Keratinocyte (primary cell): ENCODE data around the gene PRRC1. TPM values are rescaled to one million over a fixed set of nuclear protein-coding genes. Genes with fewer than 3 reads are reported as not detected.

ENCODE experiments used
- DNase-seq: peaks from one replicate; pipeline ENCODE4 v3.0.0-alpha.2; 2011; ENCODE audit warnings: low read depth, missing footprints, low spot score
- FAIRE-seq: peaks from 2 replicates; lab custom pipeline; 2011; peaks lifted over from hg19 to GRCh38; lab: Jason Lieb, UNC
- H2AFZ ChIP-seq: 2 replicates; pipeline ENCODE4 v1.6.0; 2012; ENCODE audit warnings: low read length, control low read depth, inconsistent platforms; ENCODE audit not compliant: control insufficient read depth
- H3K27ac ChIP-seq: 2 replicates; pipeline ENCODE4 v1.5.1; 2011; ENCODE audit warnings: low read length; ENCODE audit not compliant: control insufficient read depth, insufficient read depth
- H3K27me3 ChIP-seq: 3 replicates; pipeline ENCODE4 v1.6.0; 2011; ENCODE audit warnings: low read length; ENCODE audit not compliant: control insufficient read depth, insufficient read depth; ENCODE audit errors: extremely low read depth
- H3K36me3 ChIP-seq, 2 experiments: 2 replicates in 1 of 2; 3 replicates in 1 of 2; pipeline ENCODE4 v1.5.1; 2011; ENCODE audit warnings: low read length in 2 of 2, mild to moderate bottlenecking in 1 of 2; ENCODE audit not compliant: control insufficient read depth in 2 of 2, insufficient read depth in 2 of 2; ENCODE audit errors: extremely low read depth in 1 of 2
- H3K4me1 ChIP-seq: 3 replicates; pipeline ENCODE4 v1.5.1; 2011; ENCODE audit warnings: low read length; ENCODE audit not compliant: control insufficient read depth, insufficient read depth; ENCODE audit errors: extremely low read depth
- H3K4me2 ChIP-seq: 3 replicates; pipeline ENCODE4 v1.6.0; 2011; ENCODE audit warnings: low read depth, low read length; ENCODE audit not compliant: control insufficient read depth, insufficient read depth; ENCODE audit errors: extremely low read depth
- H3K4me3 ChIP-seq, 3 experiments: fragments of 200-600 bp in 1 of 3; sonication (generic) in 1 of 3; 2 replicates in 2 of 3; 3 replicates in 1 of 3; pipeline ENCODE4 v1.5.1; 2011 to 2016; ENCODE audit warnings: low read length in 3 of 3, mild to moderate bottlenecking in 3 of 3, control low read depth in 2 of 3, inconsistent platforms in 1 of 3, low read depth in 1 of 3, mixed read lengths in 1 of 3, mixed run types in 1 of 3, moderate library complexity in 1 of 3; ENCODE audit not compliant: control insufficient read depth in 2 of 3, insufficient read depth in 2 of 3; ENCODE audit errors: extremely low read depth in 1 of 3
- H3K79me2 ChIP-seq: 2 replicates; pipeline ENCODE4 v1.6.0; 2012; ENCODE audit warnings: low read length; ENCODE audit not compliant: control insufficient read depth, insufficient read depth
- H3K9ac ChIP-seq: 3 replicates; pipeline ENCODE4 v1.6.0; 2011; ENCODE audit warnings: low read length; ENCODE audit not compliant: control insufficient read depth, insufficient read depth; ENCODE audit errors: extremely low read depth
- H3K9me1 ChIP-seq: 3 replicates; pipeline ENCODE4 v1.6.0; 2011; ENCODE audit warnings: low read length; ENCODE audit not compliant: control insufficient read depth, insufficient read depth; ENCODE audit errors: extremely low read depth
- H3K9me3 ChIP-seq: 2 replicates; pipeline ENCODE4 v1.5.1; 2012; ENCODE audit warnings: low read depth, low read length; ENCODE audit not compliant: control insufficient read depth
- H4K20me1 ChIP-seq: 3 replicates; pipeline ENCODE4 v1.6.0; 2011; ENCODE audit warnings: low read length; ENCODE audit not compliant: control insufficient read depth, insufficient read depth; ENCODE audit errors: extremely low read depth
- CTCF ChIP-seq, 3 experiments: IDR thresholded peaks in 1 of 3; conservative IDR thresholded peaks in 1 of 3; optimal IDR thresholded peaks in 1 of 3; 2 replicates in 2 of 3; 3 replicates in 1 of 3; pipeline versions ENCODE3 to v1.5.1; 2011; ENCODE audit warnings: low read length in 3 of 3, mild to moderate bottlenecking in 3 of 3, moderate library complexity in 2 of 3, control low read depth in 1 of 3, inconsistent platforms in 1 of 3; ENCODE audit not compliant: insufficient read depth in 2 of 3; ENCODE audit errors: extremely low read depth in 1 of 3
- EZH2 ChIP-seq: IDR thresholded peaks from one replicate; pipeline ENCODE4 v1.6.1; 2012; ENCODE audit warnings: inconsistent platforms, mild to moderate bottlenecking, low read length, moderate library complexity
- dilution Hi-C: fragments of 300-500 bp; cut with MboI; formaldehyde crosslinking; loops from one replicate; pipeline ENCODE4 v1.7.0; 2020; ENCODE audit warnings: low sequenced_read_pairs; ENCODE audit not compliant: extremely low pct_ligation_motif_present
- polyA plus RNA-seq, 5 experiments: library from polyadenylated mRNA; depleted of rRNA in 3 of 5; stranded (reverse) in 3 of 5; stranded (forward) in 1 of 5; unstranded in 1 of 5; fragments of >200 nt; gene quantifications; 1 replicate in 1 of 5; 2 replicates in 3 of 5; 3 replicates in 1 of 5; pipeline versions ENCODE4 v1.2.1 to v1.2.3, GENCODE V29; 2011 to 2012; ENCODE audit warnings: missing spikeins in 2 of 5, low read depth in 1 of 5, low replicate concordance in 1 of 5

The PRRC1 gene
- polyA plus RNA-seq, 1 donor (not counting 4 experiments of a cell fraction or from before 2014, with no cell fraction given): 48.6 TPM

GRCh38 chr5:127561254-127561653 is 43.8 kb downstream of the PRRC1 start:
- H3K4me2 ChIP-seq: no peak overlapping the region
- H2AFZ ChIP-seq: no peak overlapping the region
- H3K9me1 ChIP-seq: no peaks in the 10 kb centered on the region
- H3K9me3 ChIP-seq: no peaks in the 10 kb centered on the region
- DNase-seq (no peak), FAIRE-seq (no peak)
- no peaks in the 10 kb centered on the region for H3K4me1 ChIP-seq
- no peak overlapping the region for H3K4me3 ChIP-seq
- no peak for TF ChIP-seq CTCF (optimal IDR thresholded peaks at IDR 0.05 in 1 of 3, IDR thresholded peaks at IDR 0.05 in 1 of 3, conservative IDR thresholded peaks at IDR 0.05 in 1 of 3; ENCODE audit: extremely low read depth in 1 of 3, insufficient read depth in 2 of 3, low read length in 3 of 3)
- no peak for TF ChIP-seq EZH2
- no peak overlapping the region for H3K27ac ChIP-seq
- H3K27me3 ChIP-seq: no peaks in the 10 kb centered on the region
- H3K36me3 ChIP-seq: no peaks in the 10 kb centered on the region
- H4K20me1 ChIP-seq: no peaks in the 10 kb centered on the region
- H3K9ac ChIP-seq: no peak overlapping the region
- dilution Hi-C loops: no loop called here
- H3K79me2 ChIP-seq: no peaks in the 10 kb centered on the region

- DNase-seq (no peak), FAIRE-seq (no peak)
- H3K9me1 ChIP-seq: no peaks in the 10 kb centered on the region
- no peak for TF ChIP-seq EZH2
- TF ChIP-seq CTCF (optimal IDR thresholded peaks at IDR 0.05 in 1 of 3, IDR thresholded peaks at IDR 0.05 in 1 of 3, conservative IDR thresholded peaks at IDR 0.05 in 1 of 3; ENCODE audit: extremely low read depth in 1 of 3, insufficient read depth in 2 of 3, low read length in 3 of 3): peak in 1 of 3 experiments; percentile 39
- H3K9me3 ChIP-seq: no peaks in the 10 kb centered on the region
- H3K9ac ChIP-seq: no peak overlapping the region
- no peak overlapping the region for H2AFZ ChIP-seq
- H3K27me3 ChIP-seq: peaks cover 5% of the 10 kb centered on the region
- H3K27ac ChIP-seq: no peak overlapping the region
- dilution Hi-C loops: no loop called here
- no peaks in the 10 kb centered on the region for H3K36me3 ChIP-seq
- no peaks in the 10 kb centered on the region for H3K79me2 ChIP-seq
- H3K4me1 ChIP-seq: no peaks in the 10 kb centered on the region
- H4K20me1 ChIP-seq: no peaks in the 10 kb centered on the region
- H3K4me3 ChIP-seq: no peak overlapping the region
- H3K4me2 ChIP-seq: no peak overlapping the region
Measured at GRCh38 chr5:127562252-127562651, 44.8 kb downstream of the PRRC1 start.
